ENCODE results near the gene SERPINA12.
A peak's percentile ranks its signal among the peaks of the same experiment; 100 is the strongest.

SERPINA12 gene

GRCh38 chr14:94521375-94522114, 12.3 kb upstream of the SERPINA12 start:
- H3K9me3 ChIP-seq (ENCODE audit: control insufficient read depth, insufficient read depth, low read length): no peaks in the 10 kb centered on the region
- H3K4me1 ChIP-seq (ENCODE audit: control insufficient read depth, low read length): no peaks in the 10 kb centered on the region

DNA sequence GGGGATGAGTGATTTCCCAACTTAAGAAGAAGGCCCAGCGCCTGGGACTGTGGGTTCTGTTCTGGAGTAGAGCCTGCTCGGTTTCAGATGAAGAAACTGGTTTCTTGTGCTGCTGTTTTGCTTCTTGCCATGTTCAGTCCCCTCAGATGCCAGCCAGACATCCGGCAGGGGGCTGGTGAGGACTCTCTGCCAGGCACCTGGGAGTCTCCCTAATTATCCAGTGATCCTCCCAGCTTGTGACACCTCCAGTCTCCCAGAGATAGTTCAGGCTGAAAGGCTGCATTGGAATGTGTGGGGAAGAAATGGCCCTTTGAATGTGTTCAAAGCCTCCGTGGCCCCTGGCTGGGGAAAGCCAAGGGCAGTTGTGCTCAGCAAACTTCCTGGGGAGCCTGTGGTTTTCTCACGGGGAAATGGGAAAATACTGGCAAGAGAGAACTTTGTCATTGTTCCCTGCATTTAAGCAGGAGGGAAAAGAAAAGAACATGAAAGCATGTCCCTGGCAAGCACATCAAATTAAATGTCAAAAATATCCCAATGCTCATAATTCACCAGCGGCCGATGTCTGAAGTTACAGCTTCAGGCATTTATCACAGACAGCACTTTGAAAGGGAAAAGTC, 8.5 kb upstream of the SERPINA12 start:
- H3K4me2 ChIP-seq (ENCODE audit: low read length): no peak overlapping the region
- no peaks in the 10 kb centered on the region for H3K79me2 ChIP-seq (ENCODE audit: control insufficient read depth, low read length)
- H3K36me3 ChIP-seq (ENCODE audit: control insufficient read depth, low read length): no peaks in the 10 kb centered on the region
- no peak overlapping the region for H3K27ac ChIP-seq (ENCODE audit: low read depth, low read length)
- no peaks in the 10 kb centered on the region for H3K9me3 ChIP-seq (ENCODE audit: control insufficient read depth, insufficient read depth, low read length)
- no peaks in the 10 kb centered on the region for H3K9me2 ChIP-seq (replicated peaks; ENCODE audit: control insufficient read depth, low read length)
- H3F3A ChIP-seq (ENCODE audit: control insufficient read depth, insufficient read depth): no peaks in the 10 kb centered on the region
- H3K27me3 ChIP-seq (ENCODE audit: control insufficient read depth, low read length): peaks cover 17% of the 10 kb centered on the region; the same call in 1 of the 2 replicates
- no peak overlapping the region for H3K4me3 ChIP-seq (ENCODE audit: low read length)
- no peaks in the 10 kb centered on the region for H4K20me1 ChIP-seq (ENCODE audit: control insufficient read depth, insufficient read depth, low read depth, low read length)
- H3K4me1 ChIP-seq (ENCODE audit: control insufficient read depth, low read length): no peaks in the 10 kb centered on the region
- no peak for TF ChIP-seq EZH2phosphoT487 (IDR thresholded peaks at IDR 0.05; ENCODE audit: borderline replicate concordance, low read length)
- TF ChIP-seq, protein P1, sequence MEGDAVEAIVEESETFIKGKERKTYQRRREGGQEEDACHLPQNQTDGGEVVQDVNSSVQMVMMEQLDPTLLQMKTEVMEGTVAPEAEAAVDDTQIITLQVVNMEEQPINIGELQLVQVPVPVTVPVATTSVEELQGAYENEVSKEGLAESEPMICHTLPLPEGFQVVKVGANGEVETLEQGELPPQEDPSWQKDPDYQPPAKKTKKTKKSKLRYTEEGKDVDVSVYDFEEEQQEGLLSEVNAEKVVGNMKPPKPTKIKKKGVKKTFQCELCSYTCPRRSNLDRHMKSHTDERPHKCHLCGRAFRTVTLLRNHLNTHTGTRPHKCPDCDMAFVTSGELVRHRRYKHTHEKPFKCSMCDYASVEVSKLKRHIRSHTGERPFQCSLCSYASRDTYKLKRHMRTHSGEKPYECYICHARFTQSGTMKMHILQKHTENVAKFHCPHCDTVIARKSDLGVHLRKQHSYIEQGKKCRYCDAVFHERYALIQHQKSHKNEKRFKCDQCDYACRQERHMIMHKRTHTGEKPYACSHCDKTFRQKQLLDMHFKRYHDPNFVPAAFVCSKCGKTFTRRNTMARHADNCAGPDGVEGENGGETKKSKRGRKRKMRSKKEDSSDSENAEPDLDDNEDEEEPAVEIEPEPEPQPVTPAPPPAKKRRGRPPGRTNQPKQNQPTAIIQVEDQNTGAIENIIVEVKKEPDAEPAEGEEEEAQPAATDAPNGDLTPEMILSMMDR (IDR thresholded peaks at IDR 0.05; ENCODE audit: low read depth, low read length, poor library complexity, severe bottlenecking): no peak

More at GRCh38 chr14:94521375-94522114, 12.3 kb upstream of the SERPINA12 start:
- H3F3A ChIP-seq (ENCODE audit: control insufficient read depth, insufficient read depth): no peaks in the 10 kb centered on the region
- TF ChIP-seq, protein P1 (IDR thresholded peaks at IDR 0.05; ENCODE audit: low read depth, low read length, poor library complexity, severe bottlenecking): peak; percentile 28
- TF ChIP-seq EZH2phosphoT487 (IDR thresholded peaks at IDR 0.05; ENCODE audit: borderline replicate concordance, low read length): no peak
- no peaks in the 10 kb centered on the region for H3K9me2 ChIP-seq (replicated peaks; ENCODE audit: control insufficient read depth, low read length)
- no peaks in the 10 kb centered on the region for H3K36me3 ChIP-seq (ENCODE audit: control insufficient read depth, low read length)
- no peaks in the 10 kb centered on the region for H4K20me1 ChIP-seq (ENCODE audit: control insufficient read depth, insufficient read depth, low read depth, low read length)
- H3K27me3 ChIP-seq (ENCODE audit: control insufficient read depth, low read length): peaks cover 11% of the 10 kb centered on the region; the same call in 1 of the 2 replicates
- H3K27ac ChIP-seq (ENCODE audit: low read depth, low read length): no peak overlapping the region
- H3K4me2 ChIP-seq (ENCODE audit: low read length): no peak overlapping the region
- H3K79me2 ChIP-seq (ENCODE audit: control insufficient read depth, low read length): no peaks in the 10 kb centered on the region
- H3K4me3 ChIP-seq (ENCODE audit: low read length): no peak overlapping the region

DNA sequence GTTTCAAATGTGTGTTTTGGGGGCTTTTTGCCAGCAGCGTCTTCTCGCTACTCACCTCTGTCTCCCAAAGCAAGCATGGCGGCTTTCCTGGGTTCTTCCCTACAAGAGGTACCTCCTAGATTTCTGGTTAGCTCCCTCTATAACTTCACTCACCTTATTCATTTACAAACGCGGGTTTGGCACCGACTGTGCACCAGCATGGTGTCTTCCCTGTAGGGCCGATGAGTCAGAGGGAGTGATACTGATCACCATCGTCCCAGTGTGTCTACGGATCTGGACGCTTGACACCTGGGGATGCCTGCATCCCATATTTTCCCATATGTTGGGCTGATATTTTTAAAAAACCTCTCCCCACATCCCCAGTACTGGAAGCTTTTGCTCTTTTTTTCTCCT, 8.0 kb upstream of the SERPINA12 start:
- no peaks in the 10 kb centered on the region for H3K9me2 ChIP-seq (replicated peaks; ENCODE audit: control insufficient read depth, low read length)
- H3K4me2 ChIP-seq (ENCODE audit: low read length): no peak overlapping the region
- TF ChIP-seq, protein P1 (IDR thresholded peaks at IDR 0.05; ENCODE audit: low read depth, low read length, poor library complexity, severe bottlenecking): no peak
- no peak for TF ChIP-seq EZH2phosphoT487 (IDR thresholded peaks at IDR 0.05; ENCODE audit: borderline replicate concordance, low read length)
- H3K4me3 ChIP-seq (ENCODE audit: low read length): no peak overlapping the region
- no peaks in the 10 kb centered on the region for H3K4me1 ChIP-seq (ENCODE audit: control insufficient read depth, low read length)
- H4K20me1 ChIP-seq (ENCODE audit: control insufficient read depth, insufficient read depth, low read depth, low read length): no peaks in the 10 kb centered on the region
- H3K36me3 ChIP-seq (ENCODE audit: control insufficient read depth, low read length): no peaks in the 10 kb centered on the region
- H3K79me2 ChIP-seq (ENCODE audit: control insufficient read depth, low read length): no peaks in the 10 kb centered on the region
- peaks cover 17% of the 10 kb centered on the region; the same call in 1 of the 2 replicates for H3K27me3 ChIP-seq (ENCODE audit: control insufficient read depth, low read length)
- no peak overlapping the region for H3K27ac ChIP-seq (ENCODE audit: low read depth, low read length)
- no peaks in the 10 kb centered on the region for H3F3A ChIP-seq (ENCODE audit: control insufficient read depth, insufficient read depth)
- H3K9me3 ChIP-seq (ENCODE audit: control insufficient read depth, insufficient read depth, low read length): no peaks in the 10 kb centered on the region
